ENCODE results near the gene EML5. TPM values are rescaled to one million over a fixed set of nuclear protein-coding genes. Genes with fewer than 3 reads are reported as not detected.

Gene EML5
- total and polyA plus RNA-seq, 2 of the 13 experiments (the other 11 are each of a cell fraction or from before 2014, with no cell fraction given), result 0.11 TPM; not detected in 1

DNA sequence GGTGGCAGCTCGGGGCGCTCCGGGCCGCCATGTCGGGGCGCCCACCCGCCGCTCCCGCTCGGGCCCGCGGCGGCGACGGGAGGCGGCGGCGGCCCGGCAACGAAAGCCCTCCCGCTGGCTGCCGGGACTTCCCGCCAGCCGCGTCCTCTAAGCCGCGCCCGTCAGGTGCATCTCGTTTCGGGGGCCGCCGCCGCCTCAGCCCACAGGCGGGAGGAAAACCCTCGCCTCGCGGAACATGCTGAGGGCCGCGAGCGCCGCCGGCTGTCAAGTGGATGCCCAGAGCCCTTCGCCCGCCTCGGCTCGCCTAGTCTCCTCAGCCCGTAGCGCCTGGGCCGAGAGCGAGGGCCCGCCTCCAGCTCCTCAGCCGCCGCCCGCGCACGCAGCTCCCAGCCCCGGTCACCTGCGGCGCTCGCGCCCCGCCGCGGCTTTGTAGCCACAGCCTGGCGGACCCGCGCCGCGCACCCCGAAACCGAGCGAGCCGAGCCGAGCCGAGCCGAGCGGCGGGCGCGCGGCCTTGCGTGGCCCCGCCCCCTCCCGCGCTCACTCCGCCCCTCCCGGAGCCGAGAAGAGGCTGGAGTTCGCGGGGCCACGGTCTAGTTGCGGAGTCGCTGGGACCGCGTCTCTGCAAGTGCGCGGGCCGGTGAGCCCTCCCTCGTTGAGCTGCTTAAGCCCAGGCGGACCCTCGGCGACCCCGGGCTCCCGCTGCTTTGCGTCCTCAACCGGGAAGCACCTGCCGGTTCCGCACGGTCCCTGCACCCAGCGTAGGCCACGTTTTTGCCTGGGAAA is at the start of gene EML5 (continued):
- TF ChIP-seq MLXIP (CRISPR knock-in tag; IDR thresholded peaks at IDR 0.05; ENCODE audit: borderline replicate concordance) (no peak), POLR2AphosphoS5 (IDR thresholded peaks at IDR 0.05; ENCODE audit: low read depth, low read length) (no peak), PBX2 (CRISPR knock-in tag; IDR thresholded peaks at IDR 0.05) (no peak), CSRNP2 (CRISPR knock-in tag; conservative IDR thresholded peaks at IDR 0.05; ENCODE audit: low read depth) (no peak), ONECUT2 (CRISPR knock-in tag; IDR thresholded peaks at IDR 0.05) (no peak), IKZF1 (IDR thresholded peaks at IDR 0.05) (no peak), ARNT2 (CRISPR knock-in tag; IDR thresholded peaks at IDR 0.05; ENCODE audit: low read depth) (peak; percentile 31; the same call in 1 of the 2 replicates), FOXP4 (CRISPR knock-in tag; IDR thresholded peaks at IDR 0.05) (0 out of 2 replicates have a peak, but pooled peaks have one; percentile 19)
- TF ChIP-seq, protein P1, sequence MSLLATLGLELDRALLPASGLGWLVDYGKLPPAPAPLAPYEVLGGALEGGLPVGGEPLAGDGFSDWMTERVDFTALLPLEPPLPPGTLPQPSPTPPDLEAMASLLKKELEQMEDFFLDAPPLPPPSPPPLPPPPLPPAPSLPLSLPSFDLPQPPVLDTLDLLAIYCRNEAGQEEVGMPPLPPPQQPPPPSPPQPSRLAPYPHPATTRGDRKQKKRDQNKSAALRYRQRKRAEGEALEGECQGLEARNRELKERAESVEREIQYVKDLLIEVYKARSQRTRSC (CRISPR knock-in tag; IDR thresholded peaks at IDR 0.05; ENCODE audit: low read depth), result no peak
